ENCODE measurements around the gene VWA5B1. TPM values are rescaled to one million over a fixed set of nuclear protein-coding genes. Genes with fewer than 3 reads are reported as not detected.

VWA5B1 gene, protein sequence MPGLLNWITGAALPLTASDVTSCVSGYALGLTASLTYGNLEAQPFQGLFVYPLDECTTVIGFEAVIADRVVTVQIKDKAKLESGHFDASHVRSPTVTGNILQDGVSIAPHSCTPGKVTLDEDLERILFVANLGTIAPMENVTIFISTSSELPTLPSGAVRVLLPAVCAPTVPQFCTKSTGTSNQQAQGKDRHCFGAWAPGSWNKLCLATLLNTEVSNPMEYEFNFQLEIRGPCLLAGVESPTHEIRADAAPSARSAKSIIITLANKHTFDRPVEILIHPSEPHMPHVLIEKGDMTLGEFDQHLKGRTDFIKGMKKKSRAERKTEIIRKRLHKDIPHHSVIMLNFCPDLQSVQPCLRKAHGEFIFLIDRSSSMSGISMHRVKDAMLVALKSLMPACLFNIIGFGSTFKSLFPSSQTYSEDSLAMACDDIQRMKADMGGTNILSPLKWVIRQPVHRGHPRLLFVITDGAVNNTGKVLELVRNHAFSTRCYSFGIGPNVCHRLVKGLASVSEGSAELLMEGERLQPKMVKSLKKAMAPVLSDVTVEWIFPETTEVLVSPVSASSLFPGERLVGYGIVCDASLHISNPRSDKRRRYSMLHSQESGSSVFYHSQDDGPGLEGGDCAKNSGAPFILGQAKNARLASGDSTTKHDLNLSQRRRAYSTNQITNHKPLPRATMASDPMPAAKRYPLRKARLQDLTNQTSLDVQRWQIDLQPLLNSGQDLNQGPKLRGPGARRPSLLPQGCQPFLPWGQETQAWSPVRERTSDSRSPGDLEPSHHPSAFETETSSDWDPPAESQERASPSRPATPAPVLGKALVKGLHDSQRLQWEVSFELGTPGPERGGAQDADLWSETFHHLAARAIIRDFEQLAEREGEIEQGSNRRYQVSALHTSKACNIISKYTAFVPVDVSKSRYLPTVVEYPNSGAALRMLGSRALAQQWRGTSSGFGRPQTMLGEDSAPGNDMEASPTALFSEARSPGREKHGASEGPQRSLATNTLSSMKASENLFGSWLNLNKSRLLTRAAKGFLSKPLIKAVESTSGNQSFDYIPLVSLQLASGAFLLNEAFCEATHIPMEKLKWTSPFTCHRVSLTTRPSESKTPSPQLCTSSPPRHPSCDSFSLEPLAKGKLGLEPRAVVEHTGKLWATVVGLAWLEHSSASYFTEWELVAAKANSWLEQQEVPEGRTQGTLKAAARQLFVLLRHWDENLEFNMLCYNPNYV
- 0.10 and 0.26 TPM in 2 replicates for total RNA-seq (2014; rRNA removed; shearing (Covaris generic))

DNA sequence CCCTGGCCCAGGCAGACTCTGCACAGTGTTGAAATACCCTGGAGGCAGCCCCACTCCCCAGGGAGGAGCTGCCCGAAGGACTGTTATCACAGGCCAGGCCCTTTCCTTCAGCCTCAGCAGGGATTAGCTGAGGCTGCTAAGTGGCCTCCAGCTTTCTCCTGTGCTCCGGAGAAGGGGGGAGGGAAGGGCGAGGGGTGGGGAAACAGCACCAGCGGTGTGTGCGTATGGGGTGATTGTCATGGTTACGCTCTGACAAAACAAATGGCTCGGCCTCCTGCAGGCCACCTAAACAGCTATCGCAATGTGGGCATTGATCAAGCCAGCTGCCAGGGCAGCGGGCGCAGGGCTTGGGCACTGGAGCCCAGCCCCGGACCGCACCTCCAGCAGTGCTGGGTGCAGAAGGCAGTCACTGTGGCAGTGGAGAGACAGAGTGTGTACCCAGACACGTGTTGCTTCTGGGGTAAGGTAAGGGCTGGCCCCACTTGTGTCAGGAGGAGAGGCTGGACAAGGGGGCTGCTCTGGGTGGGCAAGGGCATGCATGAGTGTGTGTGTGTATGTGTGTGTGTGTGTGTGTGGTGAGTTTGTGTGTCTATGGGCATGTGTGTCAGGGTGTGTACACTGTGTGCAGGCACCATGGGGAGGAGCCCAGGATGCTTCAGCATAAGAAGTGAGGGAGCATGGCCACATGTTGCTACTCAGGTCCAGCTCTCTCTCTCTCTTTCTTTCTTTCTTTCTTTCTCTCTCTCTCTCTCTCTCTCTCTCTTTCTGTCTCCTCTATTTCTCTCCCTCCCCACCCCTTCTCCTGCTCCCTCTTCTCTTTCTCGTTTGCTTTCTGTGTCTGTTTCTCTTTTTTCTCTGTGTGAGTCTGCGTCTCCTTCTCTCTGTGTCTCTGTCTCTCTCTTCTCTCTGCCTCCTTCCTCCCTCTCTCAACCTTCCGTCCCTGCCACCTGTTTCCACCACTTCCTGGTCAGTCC, at the start of gene VWA5B1:
VWA5B1 (plus strand) TSS at position 252 of the 974 bp plus-strand sequence. CDS start 19,727 bp downstream, outside the sequence.
- peak; percentile 90 for DNase-seq

DNA sequence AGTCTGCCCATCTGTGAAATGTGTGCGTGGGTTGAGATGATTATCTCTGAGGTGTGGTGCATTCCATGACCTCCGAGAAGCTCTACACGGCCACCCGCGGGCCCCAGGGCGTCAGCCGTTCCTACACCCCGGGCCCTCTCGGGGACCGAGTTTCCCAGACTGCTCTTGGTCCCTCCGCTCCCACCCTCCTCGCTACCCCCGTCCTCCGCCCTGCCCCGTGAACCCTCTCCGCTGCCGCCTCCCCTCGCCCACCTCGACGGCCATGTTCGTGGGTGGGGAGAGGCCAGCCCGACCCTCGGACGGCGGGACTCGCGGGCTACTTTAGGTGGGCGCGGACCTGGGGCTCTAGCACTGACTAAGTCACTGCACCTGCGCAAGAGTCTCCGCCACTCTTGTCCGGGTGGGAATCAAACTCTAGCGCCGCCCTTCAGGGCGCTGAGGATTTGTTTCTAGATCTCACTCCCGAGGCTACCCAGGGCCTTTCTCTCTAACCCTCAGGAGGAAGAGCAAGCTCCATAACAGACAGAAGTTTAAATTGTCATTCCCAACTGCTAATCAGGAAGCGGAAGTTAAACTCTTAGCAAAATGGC, 47.7 kb upstream of the VWA5B1 start:
- Histone ChIP-seq H3K27me3 (ENCODE audit: control insufficient read depth, insufficient read depth, low read length) (peaks cover 2% of the 10 kb centered on the region; the same call in 1 of the 2 replicates), H3K4me3 (ENCODE audit: insufficient read depth, low read depth, low read length) (no peak overlapping the region), H3K36me3 (replicated peaks; ENCODE audit: control insufficient read depth, insufficient read depth, low read length) (no peaks in the 10 kb centered on the region)
- DNase-seq = peak; percentile 25

More for the DNA sequence above, at the start of gene VWA5B1:
- Histone ChIP-seq H3K4me3 (ENCODE audit: insufficient read depth, low read depth, low read length) (peak within 1 kb of the TSS; percentile 30), H3K36me3 (replicated peaks; ENCODE audit: control insufficient read depth, insufficient read depth, low read length) (no peaks in the 10 kb centered on the region), H3K27me3 (ENCODE audit: control insufficient read depth, insufficient read depth, low read length) (peaks cover 18% of the 10 kb centered on the region)

DNA sequence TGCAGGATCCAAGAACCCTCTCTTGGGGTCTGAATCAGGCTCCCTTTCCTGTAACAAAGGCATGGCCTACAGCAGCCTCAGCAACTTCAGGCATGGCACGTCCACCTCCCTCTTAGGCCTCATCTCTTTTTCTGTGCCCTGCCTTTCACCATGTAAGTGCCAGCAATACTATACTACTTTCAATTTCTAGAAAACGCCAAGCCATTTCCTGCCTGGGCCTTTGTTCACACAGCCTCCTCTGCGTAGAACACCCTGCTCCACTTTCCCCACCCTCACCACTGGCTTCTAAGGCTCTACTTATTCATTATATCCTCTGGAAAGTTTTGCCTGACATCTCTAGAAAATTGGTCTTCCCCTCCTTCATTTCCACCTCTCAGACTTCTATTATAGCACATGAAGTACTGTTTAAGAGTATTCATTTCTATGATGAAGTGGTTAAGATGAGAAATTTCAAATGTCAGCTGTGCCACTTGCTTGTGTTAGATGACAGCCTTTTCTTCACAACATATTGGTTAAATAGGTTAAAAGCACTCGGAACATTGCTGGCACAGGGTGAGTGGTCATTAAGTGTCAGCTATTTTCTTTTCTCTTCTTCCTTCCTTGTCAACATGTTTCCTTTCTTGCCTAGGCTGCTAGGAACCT, 41.6 kb upstream of the VWA5B1 start:
- Histone ChIP-seq H3K4me3 (ENCODE audit: insufficient read depth, low read depth, low read length) (no peak overlapping the region), H3K36me3 (replicated peaks; ENCODE audit: control insufficient read depth, insufficient read depth, low read length) (no peaks in the 10 kb centered on the region)
- DNase-seq = no peak

DNA sequence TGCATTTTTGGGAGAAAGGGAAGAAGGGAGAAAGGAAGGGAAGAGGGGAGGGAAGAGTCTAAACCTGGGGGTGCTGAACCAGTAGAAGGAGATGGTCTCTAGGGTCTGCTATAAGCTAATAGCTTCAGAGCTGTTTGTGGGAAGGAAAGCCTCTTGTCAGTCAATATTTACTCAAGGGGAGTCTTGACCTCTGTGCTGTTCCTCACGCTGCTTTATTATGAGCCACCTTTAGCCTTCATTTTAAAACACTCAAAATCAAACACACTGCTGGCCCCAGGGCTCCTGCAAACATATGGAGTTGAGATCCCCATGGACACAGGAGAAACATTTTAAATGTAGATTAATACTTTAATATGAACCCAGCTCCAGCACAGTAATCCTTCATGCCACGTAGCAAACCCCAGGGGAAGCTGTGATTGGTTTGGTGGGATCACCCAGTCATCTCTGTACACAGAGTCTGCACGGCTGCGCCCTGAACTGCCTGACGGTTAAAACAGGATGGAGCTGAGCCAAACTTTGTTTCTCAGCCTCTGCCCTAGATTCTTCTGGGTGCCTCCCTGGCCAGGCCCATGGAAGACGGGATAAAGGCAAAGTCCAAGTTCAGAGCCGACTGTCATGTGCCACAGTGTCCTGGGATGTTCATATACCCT, 40.2 kb upstream of the VWA5B1 start:
- Histone ChIP-seq H3K36me3 (replicated peaks; ENCODE audit: control insufficient read depth, insufficient read depth, low read length) (no peaks in the 10 kb centered on the region), H3K4me3 (ENCODE audit: insufficient read depth, low read depth, low read length) (no peak overlapping the region), H3K27me3 (ENCODE audit: control insufficient read depth, insufficient read depth, low read length) (no peaks in the 10 kb centered on the region)
- no peak for DNase-seq

More for the DNA sequence above, 41.6 kb upstream of the VWA5B1 start:
- no peaks in the 10 kb centered on the region for H3K27me3 ChIP-seq (ENCODE audit: control insufficient read depth, insufficient read depth, low read length)

DNA sequence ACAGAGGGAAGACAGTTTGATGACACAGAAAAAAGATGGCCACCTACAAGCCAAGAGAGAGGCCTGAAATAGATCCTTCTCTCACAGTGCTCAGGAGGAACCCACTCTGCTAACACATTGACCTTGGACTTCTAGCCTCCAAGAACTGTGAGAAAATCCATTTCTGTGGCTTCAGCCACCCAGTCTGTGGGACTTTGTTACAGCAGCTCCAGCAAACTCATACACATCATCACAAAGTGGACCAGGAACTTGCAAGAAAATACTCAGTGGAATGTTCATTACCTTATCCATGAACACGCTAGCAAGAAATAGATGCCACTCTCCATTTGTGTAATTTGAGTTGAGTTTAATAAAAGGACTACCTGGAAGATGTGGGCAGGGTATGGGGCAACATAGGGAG, 38.1 kb upstream of the VWA5B1 start:
- Histone ChIP-seq H3K4me3 (ENCODE audit: insufficient read depth, low read depth, low read length) (no peak overlapping the region), H3K27me3 (ENCODE audit: control insufficient read depth, insufficient read depth, low read length) (no peaks in the 10 kb centered on the region; the same call in 1 of the 2 replicates), H3K36me3 (replicated peaks; ENCODE audit: control insufficient read depth, insufficient read depth, low read length) (no peaks in the 10 kb centered on the region)
- no peak for DNase-seq

DNA sequence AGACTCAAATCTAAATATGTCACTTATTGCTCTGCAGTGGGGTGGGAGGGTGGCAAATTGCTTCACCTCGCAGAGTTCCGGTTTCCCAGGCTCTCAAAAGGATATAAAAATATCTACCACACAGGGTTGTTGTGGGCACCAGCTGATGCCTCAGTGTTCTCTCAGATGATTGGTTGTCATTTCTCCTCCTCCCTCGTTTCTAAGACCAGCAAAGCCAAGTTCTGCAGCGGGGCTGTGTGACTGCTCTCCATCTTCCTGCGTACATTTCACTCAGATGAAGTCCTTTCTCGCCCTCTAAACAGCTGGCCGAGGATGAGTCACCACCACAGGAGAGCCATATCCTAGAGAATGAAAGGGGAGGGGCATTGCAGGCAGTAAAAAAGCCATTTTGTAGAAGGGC, 35.0 kb upstream of the VWA5B1 start:
- no peak overlapping the region for H3K4me3 ChIP-seq (ENCODE audit: insufficient read depth, low read depth, low read length)
- H3K27me3 ChIP-seq (ENCODE audit: control insufficient read depth, insufficient read depth, low read length) = no peaks in the 10 kb centered on the region; the same call in 1 of the 2 replicates
- no peak for DNase-seq
- H3K36me3 ChIP-seq (replicated peaks; ENCODE audit: control insufficient read depth, insufficient read depth, low read length) = no peaks in the 10 kb centered on the region

DNA sequence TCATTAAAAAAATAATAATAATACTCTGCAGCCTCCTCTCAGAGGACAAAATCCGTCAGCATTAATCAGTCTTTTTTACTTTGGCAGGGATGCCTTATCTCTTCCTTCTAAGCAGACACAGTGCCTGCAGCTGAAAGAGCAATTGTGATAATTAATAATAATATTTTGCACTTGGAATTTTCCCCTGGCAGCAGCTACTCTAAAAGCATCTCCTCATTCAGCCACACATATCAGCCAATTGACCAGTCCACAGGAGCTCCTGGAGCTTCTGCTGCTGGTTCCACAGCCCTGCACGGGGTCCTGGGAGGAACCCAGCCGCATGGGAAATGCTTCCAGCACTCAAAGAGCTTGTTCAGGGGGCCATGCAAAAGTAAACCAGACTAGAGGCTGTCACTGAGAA, 31.0 kb upstream of the VWA5B1 start:
- no peak for DNase-seq
- no peak overlapping the region for H3K4me3 ChIP-seq (ENCODE audit: insufficient read depth, low read depth, low read length)
- no peaks in the 10 kb centered on the region for H3K36me3 ChIP-seq (replicated peaks; ENCODE audit: control insufficient read depth, insufficient read depth, low read length)
- H3K27me3 ChIP-seq (ENCODE audit: control insufficient read depth, insufficient read depth, low read length) = no peaks in the 10 kb centered on the region; the same call in 1 of the 2 replicates

DNA sequence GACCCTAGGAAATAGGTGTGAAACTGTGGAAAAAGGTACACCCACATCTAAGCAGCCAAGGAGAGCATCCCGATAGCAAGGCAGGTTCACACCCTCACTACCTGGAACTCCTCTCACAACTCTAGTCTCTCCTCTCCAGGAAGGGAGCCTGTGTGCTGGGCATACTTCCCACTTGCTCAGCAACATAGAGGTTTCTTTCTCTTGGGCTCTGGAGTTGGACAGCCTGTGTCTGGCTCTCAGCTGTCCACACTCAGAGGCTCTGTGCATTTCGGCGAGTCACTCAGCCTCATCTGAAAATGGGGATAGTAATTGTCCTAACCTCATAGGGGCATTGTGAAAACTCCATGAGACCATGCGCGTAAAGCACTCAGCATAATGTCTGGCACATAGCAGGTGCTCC, 29.6 kb upstream of the VWA5B1 start:
- Histone ChIP-seq H3K27me3 (ENCODE audit: control insufficient read depth, insufficient read depth, low read length) (no peaks in the 10 kb centered on the region; the same call in 1 of the 2 replicates), H3K36me3 (replicated peaks; ENCODE audit: control insufficient read depth, insufficient read depth, low read length) (no peaks in the 10 kb centered on the region), H3K4me3 (ENCODE audit: insufficient read depth, low read depth, low read length) (no peak overlapping the region)
- no peak for DNase-seq

DNA sequence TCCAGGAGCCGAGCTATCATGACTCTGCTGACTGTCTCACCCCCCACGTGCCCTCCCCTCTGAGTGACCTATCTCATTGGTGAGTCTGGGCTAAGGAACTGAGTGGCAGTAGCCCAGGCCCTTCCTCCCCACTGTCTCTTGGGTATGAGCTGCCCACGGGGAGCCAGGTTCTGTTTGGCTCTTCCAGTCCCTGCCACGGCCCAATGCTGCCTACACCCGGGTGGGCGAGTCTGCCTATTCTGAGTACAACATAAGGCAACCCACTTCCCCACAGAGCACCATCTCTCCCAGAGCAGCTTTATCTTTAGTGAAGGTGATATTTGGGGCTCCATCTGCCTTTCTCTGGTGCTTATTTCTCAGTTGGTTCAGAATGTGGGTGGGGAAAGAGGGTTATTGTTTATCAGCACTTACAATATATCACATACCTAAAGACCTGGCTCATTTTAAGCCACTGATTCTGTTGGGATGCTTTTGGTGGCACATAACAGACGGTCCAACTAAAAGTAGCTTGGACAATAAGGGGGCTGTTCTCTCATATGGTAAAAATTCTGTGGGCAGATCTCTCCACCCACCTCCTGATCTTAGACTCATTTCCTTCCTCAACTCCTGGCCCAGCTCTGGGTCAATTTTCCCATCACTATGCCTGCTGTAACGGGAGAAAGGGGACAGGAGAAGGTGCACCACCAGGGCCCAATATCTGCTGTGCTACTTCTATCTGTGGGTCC, 27.7 kb upstream of the VWA5B1 start:
- no peaks in the 10 kb centered on the region for H3K36me3 ChIP-seq (replicated peaks; ENCODE audit: control insufficient read depth, insufficient read depth, low read length)
- no peak overlapping the region for H3K4me3 ChIP-seq (ENCODE audit: insufficient read depth, low read depth, low read length)
- DNase-seq = no peak
- H3K27me3 ChIP-seq (ENCODE audit: control insufficient read depth, insufficient read depth, low read length) = no peaks in the 10 kb centered on the region; the same call in 1 of the 2 replicates

DNA sequence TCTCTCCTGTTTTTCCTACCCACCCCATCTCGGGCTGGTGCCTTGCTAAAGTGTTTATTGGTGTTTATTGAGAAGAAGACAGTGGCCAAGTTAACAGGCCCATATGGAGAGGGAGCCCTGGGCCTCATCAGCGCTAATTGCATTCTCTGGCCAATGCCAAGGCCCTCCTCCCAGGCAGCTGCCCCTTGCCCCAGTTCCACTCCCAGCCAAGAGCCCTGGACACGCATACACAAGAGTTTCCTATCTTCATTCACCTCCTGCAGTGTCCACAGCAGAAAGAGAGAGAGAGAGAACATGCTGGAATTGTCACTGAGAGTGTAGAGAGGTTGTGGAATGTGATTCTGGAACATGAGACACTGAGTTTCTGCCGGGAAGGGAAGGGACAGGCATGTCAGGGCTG, 25.4 kb upstream of the VWA5B1 start:
- H3K36me3 ChIP-seq (replicated peaks; ENCODE audit: control insufficient read depth, insufficient read depth, low read length) = no peaks in the 10 kb centered on the region

DNA sequence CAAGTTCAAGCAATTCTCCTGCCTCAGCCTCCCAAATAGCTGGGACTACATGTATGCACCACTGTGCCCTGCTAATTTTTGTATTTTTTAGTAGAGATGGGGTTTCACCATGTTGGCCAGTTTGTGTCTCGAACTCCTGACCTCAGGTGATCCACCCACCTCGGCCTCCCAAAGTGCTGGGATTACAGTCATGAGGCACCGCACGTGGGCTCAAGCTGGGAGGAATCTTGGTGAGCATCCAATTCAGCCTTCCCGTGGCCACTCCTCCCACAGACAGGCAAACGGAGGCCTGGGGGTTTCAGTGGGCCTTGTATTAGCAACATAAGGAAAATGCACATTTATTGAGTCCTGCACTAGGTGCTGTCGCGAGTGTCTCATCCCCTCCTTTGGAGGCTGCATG, 24.5 kb upstream of the VWA5B1 start:
- DNase-seq = no peak
- H3K27me3 ChIP-seq (ENCODE audit: control insufficient read depth, insufficient read depth, low read length) = no peaks in the 10 kb centered on the region; the same call in 1 of the 2 replicates
- H3K4me3 ChIP-seq (ENCODE audit: insufficient read depth, low read depth, low read length) = no peak overlapping the region
- no peaks in the 10 kb centered on the region for H3K36me3 ChIP-seq (replicated peaks; ENCODE audit: control insufficient read depth, insufficient read depth, low read length)

More for the DNA sequence above, 25.4 kb upstream of the VWA5B1 start:
- H3K4me3 ChIP-seq (ENCODE audit: insufficient read depth, low read depth, low read length) = no peak overlapping the region
- no peaks in the 10 kb centered on the region; the same call in 1 of the 2 replicates for H3K27me3 ChIP-seq (ENCODE audit: control insufficient read depth, insufficient read depth, low read length)
- DNase-seq = no peak

DNA sequence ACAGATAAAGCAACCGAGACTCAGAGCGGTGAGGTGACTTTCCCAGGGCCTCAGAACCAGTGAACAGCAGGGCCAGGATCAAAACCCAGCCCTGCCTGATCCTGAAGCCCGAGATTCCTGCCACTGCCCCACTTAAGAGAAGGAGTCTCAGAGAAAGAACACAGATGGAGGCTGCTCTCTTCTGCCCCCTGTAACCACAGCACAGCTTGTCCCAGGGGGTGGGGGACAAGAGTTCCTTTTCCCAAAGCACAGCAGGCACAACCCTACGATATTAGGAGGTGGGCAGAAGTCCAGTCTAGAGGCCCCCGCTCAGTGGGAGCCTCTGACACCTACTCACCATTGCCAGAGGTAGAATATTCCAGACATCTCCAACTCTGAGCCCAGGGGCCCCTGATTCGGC, 24.0 kb upstream of the VWA5B1 start:
- Histone ChIP-seq H3K27me3 (ENCODE audit: control insufficient read depth, insufficient read depth, low read length) (no peaks in the 10 kb centered on the region; the same call in 1 of the 2 replicates), H3K36me3 (replicated peaks; ENCODE audit: control insufficient read depth, insufficient read depth, low read length) (no peaks in the 10 kb centered on the region), H3K4me3 (ENCODE audit: insufficient read depth, low read depth, low read length) (no peak overlapping the region)
- peak; percentile 50 for DNase-seq

All from H7 (cell line).